H1 (cell line): Measurements from ENCODE around the gene ZNRF3. TPM values are rescaled to one million over a fixed set of nuclear protein-coding genes. Genes with fewer than 3 reads are reported as not detected.

Source experiments
- CTCF ChIA-PET: fragments of 300-600 bp; sonication (Branson Sonifier 250); formaldehyde crosslinking; loops from one replicate; lab custom pipeline; 2021; ENCODE audit not compliant: partially characterized antibody; lab: Charles Lee
- POLR2A ChIA-PET: fragments of 300-600 bp; sonication (Branson Sonifier 250); formaldehyde crosslinking; loops from one replicate; lab custom pipeline; 2021; ENCODE audit warnings: inconsistent platforms; ENCODE audit not compliant: partially characterized antibody; lab: Charles Lee
- DNase-seq, 2 experiments: peaks; one replicate each; pipeline versions ENCODE4 v3.0.0 to v3.0.0-alpha.2; 2010 to 2022; ENCODE audit warnings: low spot score in 2 of 2, low read depth in 1 of 2, mixed read lengths in 1 of 2
- FAIRE-seq: peaks from 2 replicates; lab custom pipeline; 2011; peaks lifted over from hg19 to GRCh38; lab: Jason Lieb, UNC
- H2AFZ ChIP-seq: 2 replicates; pipeline ENCODE4 v1.8.1; 2012; ENCODE audit warnings: low read length, inconsistent platforms
- H2AK5ac ChIP-seq: 2 replicates; pipeline ENCODE4 v1.6.1; 2013; ENCODE audit warnings: low read depth, low read length
- H2BK120ac ChIP-seq: replicated peaks from 2 replicates; pipeline ENCODE3; 2013; ENCODE audit warnings: low read depth, low read length, inconsistent platforms
- H2BK12ac ChIP-seq: 2 replicates; pipeline ENCODE4 v1.6.1; 2013; ENCODE audit warnings: low read depth, low read length
- H2BK15ac ChIP-seq: 2 replicates; pipeline ENCODE4 v1.6.1; 2013; ENCODE audit warnings: low read length
- H2BK20ac ChIP-seq: 2 replicates; pipeline ENCODE4 v1.6.1; 2013; ENCODE audit warnings: low read length
- H2BK5ac ChIP-seq: 2 replicates; pipeline ENCODE4 v1.6.1; 2013; ENCODE audit warnings: low read depth, low read length
- H3K14ac ChIP-seq: 2 replicates; pipeline ENCODE4 v1.6.1; 2013; ENCODE audit warnings: inconsistent platforms; ENCODE audit not compliant: insufficient read length
- H3K18ac ChIP-seq: 2 replicates; pipeline ENCODE4 v1.6.1; 2013; ENCODE audit warnings: low read length; ENCODE audit errors: extremely low read depth
- H3K23ac ChIP-seq: 2 replicates; pipeline ENCODE4 v1.6.1; 2013; ENCODE audit warnings: inconsistent platforms; ENCODE audit not compliant: insufficient read length
- H3K23me2 ChIP-seq: 2 replicates; pipeline ENCODE4 v1.6.1; 2013; ENCODE audit warnings: low read depth, low read length
- H3K27ac ChIP-seq: 2 replicates; pipeline ENCODE4 v1.6.1; 2011; ENCODE audit warnings: low read depth, low read length, inconsistent platforms
- H3K27me3 ChIP-seq, 4 experiments: replicated peaks in 1 of 4; 1 replicate in 1 of 4; 2 replicates in 3 of 4; pipeline versions ENCODE4 v1.6.1 to v1.8.1; 2011 to 2013; ENCODE audit warnings: low read length in 3 of 4, mild to moderate bottlenecking in 3 of 4, inconsistent platforms in 2 of 4, mixed read lengths in 2 of 4, moderate library complexity in 1 of 4; ENCODE audit not compliant: control insufficient read depth in 3 of 4, insufficient read depth in 3 of 4; ENCODE audit errors: extremely low read depth in 1 of 4
- H3K36me3 ChIP-seq, 4 experiments: 2 replicates each; pipeline versions ENCODE4 v1.6.1 to v1.8.1; 2011 to 2013; ENCODE audit warnings: mild to moderate bottlenecking in 4 of 4, low read length in 3 of 4, moderate library complexity in 2 of 4, control low read depth in 1 of 4, inconsistent platforms in 1 of 4; ENCODE audit not compliant: insufficient read depth in 4 of 4, control insufficient read depth in 2 of 4
- H3K4ac ChIP-seq: replicated peaks from 2 replicates; pipeline ENCODE3; 2013; ENCODE audit warnings: low read length, low read depth, mixed read lengths, inconsistent platforms; ENCODE audit not compliant: insufficient read length
- H3K4me1 ChIP-seq, 4 experiments: replicated peaks in 1 of 4; 1 replicate in 1 of 4; 2 replicates in 3 of 4; pipeline versions ENCODE4 v1.6.1 to v1.8.1; 2011 to 2013; ENCODE audit warnings: low read length in 3 of 4, inconsistent platforms in 2 of 4, mixed read lengths in 1 of 4; ENCODE audit not compliant: insufficient read depth in 4 of 4, control insufficient read depth in 3 of 4
- H3K4me2 ChIP-seq, 2 experiments: 2 replicates each; pipeline versions ENCODE4 v1.6.1 to v1.8.1; 2011 to 2013; ENCODE audit warnings: low read depth in 2 of 2, low read length in 2 of 2, control low read depth in 1 of 2, inconsistent platforms in 1 of 2, mild to moderate bottlenecking in 1 of 2; ENCODE audit not compliant: insufficient read depth in 1 of 2
- H3K4me3 ChIP-seq, 4 experiments: fragments of 200-600, 300-600 bp in 1 of 4; sonication (generic), shearing (Covaris generic), sonication (Bioruptor Twin) in 1 of 4; 2 replicates each; pipeline versions ENCODE4 v1.5.1 to v1.8.1; 2011 to 2016; ENCODE audit warnings: low read length in 4 of 4, low read depth in 3 of 4, control low read depth in 2 of 4, inconsistent platforms in 2 of 4, mild to moderate bottlenecking in 2 of 4, mixed read lengths in 1 of 4, moderate library complexity in 1 of 4; ENCODE audit not compliant: insufficient read depth in 2 of 4; ENCODE audit errors: extremely low read depth in 1 of 4
- H3K56ac ChIP-seq: replicated peaks from 2 replicates; pipeline ENCODE3; 2013; ENCODE audit warnings: low read depth, mild to moderate bottlenecking, mixed read lengths, low read length, inconsistent platforms; ENCODE audit not compliant: insufficient read length
- H3K79me1 ChIP-seq: 2 replicates; pipeline ENCODE4 v1.6.1; 2013; ENCODE audit warnings: low read depth, low read length, control low read depth
- H3K79me2 ChIP-seq, 2 experiments: 2 replicates each; pipeline versions ENCODE4 v1.6.1 to v1.8.1; 2012 to 2013; ENCODE audit warnings: low read length in 2 of 2, mild to moderate bottlenecking in 2 of 2, inconsistent platforms in 1 of 2; ENCODE audit not compliant: insufficient read depth in 2 of 2, control insufficient read depth in 1 of 2
- H3K9ac ChIP-seq, 4 experiments: replicated peaks in 1 of 4; 1 replicate in 1 of 4; 2 replicates in 3 of 4; pipeline versions ENCODE4 v1.6.1 to v1.8.1; 2011 to 2013; ENCODE audit warnings: low read depth in 3 of 4, low read length in 3 of 4, control low read depth in 2 of 4, mild to moderate bottlenecking in 2 of 4, moderate library complexity in 2 of 4, inconsistent platforms in 1 of 4; ENCODE audit errors: extremely low read depth in 1 of 4
- H3K9me3 ChIP-seq, 2 experiments: 2 replicates each; pipeline versions ENCODE4 v1.6.1 to v1.8.1; 2012 to 2013; ENCODE audit warnings: mild to moderate bottlenecking in 2 of 2, moderate library complexity in 2 of 2, control low read depth in 1 of 2, inconsistent platforms in 1 of 2, low read depth in 1 of 2, low read length in 1 of 2, mixed read lengths in 1 of 2; ENCODE audit not compliant: insufficient read depth in 2 of 2
- H4K20me1 ChIP-seq, 2 experiments: replicated peaks in 1 of 2; 2 replicates each; pipeline versions ENCODE3 to v1.8.1; 2011 to 2013; ENCODE audit warnings: inconsistent platforms in 2 of 2, low read length in 2 of 2, mild to moderate bottlenecking in 1 of 2; ENCODE audit not compliant: insufficient read depth in 2 of 2, control insufficient read depth in 1 of 2
- H4K5ac ChIP-seq: 2 replicates; pipeline ENCODE4 v1.6.1; 2013; ENCODE audit warnings: low read length, low read depth, mixed read lengths, inconsistent platforms; ENCODE audit not compliant: insufficient read length
- H4K8ac ChIP-seq: 2 replicates; pipeline ENCODE4 v1.8.0; 2013; ENCODE audit warnings: mild to moderate bottlenecking, moderate library complexity, low read length, inconsistent platforms; ENCODE audit not compliant: insufficient read depth; ENCODE audit errors: extremely low read depth
- H4K91ac ChIP-seq: replicated peaks from 2 replicates; pipeline ENCODE3; 2013; ENCODE audit warnings: low read length, mixed read lengths, inconsistent platforms; ENCODE audit not compliant: insufficient read length
- SIN3A ChIP-seq, 2 experiments: IDR thresholded peaks in 1 of 2; conservative IDR thresholded peaks in 1 of 2; 2 replicates each; pipeline ENCODE4 v1.6.1; 2011 to 2012; ENCODE audit warnings: low read length in 2 of 2, improper control_type of control experiment in 1 of 2, low read depth in 1 of 2, mild to moderate bottlenecking in 1 of 2
- WGBS, 2 experiments: shearing (Covaris generic) in 1 of 2; methylation state at CpG; one replicate each; pipeline versions ENCODE4 v1.1.6 to v1.1.7; 2013 to 2015; ENCODE audit warnings: low lambda C conversion rate in 2 of 2, mixed read lengths in 2 of 2, inconsistent platforms in 1 of 2, low coverage in 1 of 2, missing lambda C conversion rate in 1 of 2; ENCODE audit not compliant: insufficient replicate concordance in 2 of 2, insufficient coverage in 1 of 2, insufficient read length in 1 of 2; ENCODE audit errors: extremely low coverage in 1 of 2, missing lambda C conversion rate in 1 of 2; 5-methylcytosine and 5-hydroxymethylcytosine counted together
- polyA plus RNA-seq, 7 experiments: library from polyadenylated mRNA; depleted of rRNA in 3 of 7; stranded (reverse) in 5 of 7; unstranded in 2 of 7; fragments of >200 nt in 5 of 7; fragments of 200-250 nt in 2 of 7; gene quantifications; 1 replicate in 5 of 7; 2 replicates in 1 of 7; 4 replicates in 1 of 7; pipeline versions ENCODE4 v1.2.1 to v1.2.3, GENCODE V29; 2011 to 2013; ENCODE audit warnings: missing spikeins in 2 of 7, mixed read lengths in 2 of 7
- total RNA-seq: library from RNA; stranded (reverse); fragmentation: NEBNext Ultra II Directional; extraction: Animal tissue kit (Norgen Biotek cat#: 25700); gene quantifications from 2 replicates; pipeline ENCODE4 v1.2.1, GENCODE V29; 2021

The ZNRF3 gene
- total and polyA plus RNA-seq, 2 of the 8 experiments (the other 6 are each of a cell fraction or from before 2014, with no cell fraction given) = 14.1 to 21.7 TPM

- H3K27ac ChIP-seq = no peak overlapping the region
- no peaks in the 10 kb centered on the region for H3K79me2 ChIP-seq
- H3K9ac ChIP-seq = no peak overlapping the region
- WGBS, 2 experiments = 80% methylated on average over 8 of the region's 8 CpGs; no CpG with 5 or more reads in 1 of the 2 experiments
- FAIRE-seq = no peak
- no peak overlapping the region for H2BK20ac ChIP-seq
- 0 out of 2 replicates have a peak overlapping the region, but pooled peaks have one; percentile 18 for H2BK5ac ChIP-seq
- no peak for TF ChIP-seq SIN3A (conservative IDR thresholded peaks at IDR 0.05 in 1 of 2, IDR thresholded peaks at IDR 0.05 in 1 of 2; ENCODE audit: low read depth in 1 of 2, low read length in 2 of 2)
- H3K4me3 ChIP-seq = no peak overlapping the region
- ChIA-PET POLR2A (interaction anchor here (1.1 to 1.8 kb wide), 3 partner anchors 13 to 169 kb away, joined by 3 to 5 read pairs (median 4); no protein-coding TSS in a partner anchor), CTCF (interaction anchor here (0.6 to 4.0 kb wide), 7 partner anchors 9 to 782 kb away, joined by 3 to 22 read pairs (median 3); no protein-coding TSS in a partner anchor)
- no peak overlapping the region for H2BK120ac ChIP-seq
- H2AK5ac ChIP-seq = no peak overlapping the region
- H3K4me1 ChIP-seq = peaks cover 0 to 27% (median 18%) of the 10 kb centered on the region in 4 experiments; a peak in 6 of 7 replicates
- no peak overlapping the region for H2BK15ac ChIP-seq
- H4K91ac ChIP-seq = no peak overlapping the region
- H3K56ac ChIP-seq = no peak overlapping the region
- H3K4me2 ChIP-seq = no peak overlapping the region
- no peak overlapping the region for H3K14ac ChIP-seq
- H4K5ac ChIP-seq = no peak overlapping the region
- no peaks in the 10 kb centered on the region for H3K9me3 ChIP-seq
- H3K27me3 ChIP-seq = no peaks in the 10 kb centered on the region
- H4K20me1 ChIP-seq = no peaks in the 10 kb centered on the region
- peaks cover 5 to 26% (median 16%) of the 10 kb centered on the region in 4 experiments; a peak in 7 of 8 replicates for H3K36me3 ChIP-seq
- H2AFZ ChIP-seq = no peak overlapping the region
- no peak overlapping the region for H3K18ac ChIP-seq
- peaks cover 2% of the 10 kb centered on the region; the same call in 1 of the 2 replicates for H3K79me1 ChIP-seq
- no peak overlapping the region for H2BK12ac ChIP-seq
- H3K23ac ChIP-seq = no peak overlapping the region
- H3K23me2 ChIP-seq = no peaks in the 10 kb centered on the region
- H3K4ac ChIP-seq = no peak overlapping the region
- no peak for DNase-seq
- H4K8ac ChIP-seq = peak overlapping the region; percentile 38; the same call in 1 of the 2 replicates
Observed at GRCh38 chr22:29053048-29053702, 169.8 kb downstream of the ZNRF3 start.
